Measurements from ENCODE around the gene TOR4A.
A peak's percentile ranks its signal among the peaks of the same experiment; 100 is the strongest.

Gene TOR4A

DNA sequence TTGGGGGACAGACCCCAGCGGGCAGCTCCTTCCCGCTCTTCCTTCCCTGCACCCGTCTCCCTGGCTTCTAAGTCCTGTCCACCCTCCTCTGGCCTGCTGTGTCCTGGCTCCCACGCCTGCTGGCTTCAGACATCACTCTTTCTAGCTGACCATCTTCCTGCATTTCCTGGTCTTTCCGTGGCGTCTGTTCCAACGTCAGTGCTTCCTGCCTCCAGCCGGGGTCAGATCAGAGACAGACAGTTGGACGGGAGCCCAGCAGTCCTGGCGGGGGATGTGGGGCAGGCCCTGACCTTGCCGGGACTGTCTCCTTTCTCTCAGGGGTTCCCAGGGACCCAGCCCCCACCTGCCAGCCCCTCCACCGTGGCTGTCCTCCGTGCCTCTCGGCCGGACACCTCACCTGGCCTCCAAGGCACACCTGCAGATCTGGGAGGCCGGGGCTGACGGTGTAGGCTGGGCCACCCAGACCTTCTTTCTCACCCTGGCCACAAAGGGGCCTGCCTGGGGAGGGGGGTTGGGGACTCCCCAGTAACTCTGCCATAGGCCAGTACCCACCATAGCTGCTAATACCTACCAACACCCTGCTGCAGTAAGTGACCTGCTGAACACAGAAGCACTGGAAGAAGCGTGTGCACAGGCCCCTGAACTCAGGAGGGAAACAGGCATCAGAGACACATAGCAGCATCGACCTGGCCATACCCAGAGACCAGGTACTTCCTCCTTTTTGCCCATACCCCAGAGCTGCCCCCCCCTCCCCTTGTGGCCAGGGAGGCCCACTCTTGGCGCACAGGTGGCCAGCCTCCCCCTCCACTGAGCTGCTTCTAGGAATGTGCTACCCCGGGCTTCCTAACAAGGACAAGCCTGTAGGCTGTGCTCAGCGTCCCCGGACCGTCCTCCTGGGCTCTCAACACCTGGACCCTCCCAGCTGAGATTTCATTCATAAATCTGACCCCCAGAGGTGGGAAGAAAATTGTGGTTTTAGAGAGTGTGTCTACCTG lies 19.4 kb downstream of the TOR4A start:
- H3K27ac ChIP-seq = peak overlapping the region; percentile 99
- TF ChIP-seq, protein P1, sequence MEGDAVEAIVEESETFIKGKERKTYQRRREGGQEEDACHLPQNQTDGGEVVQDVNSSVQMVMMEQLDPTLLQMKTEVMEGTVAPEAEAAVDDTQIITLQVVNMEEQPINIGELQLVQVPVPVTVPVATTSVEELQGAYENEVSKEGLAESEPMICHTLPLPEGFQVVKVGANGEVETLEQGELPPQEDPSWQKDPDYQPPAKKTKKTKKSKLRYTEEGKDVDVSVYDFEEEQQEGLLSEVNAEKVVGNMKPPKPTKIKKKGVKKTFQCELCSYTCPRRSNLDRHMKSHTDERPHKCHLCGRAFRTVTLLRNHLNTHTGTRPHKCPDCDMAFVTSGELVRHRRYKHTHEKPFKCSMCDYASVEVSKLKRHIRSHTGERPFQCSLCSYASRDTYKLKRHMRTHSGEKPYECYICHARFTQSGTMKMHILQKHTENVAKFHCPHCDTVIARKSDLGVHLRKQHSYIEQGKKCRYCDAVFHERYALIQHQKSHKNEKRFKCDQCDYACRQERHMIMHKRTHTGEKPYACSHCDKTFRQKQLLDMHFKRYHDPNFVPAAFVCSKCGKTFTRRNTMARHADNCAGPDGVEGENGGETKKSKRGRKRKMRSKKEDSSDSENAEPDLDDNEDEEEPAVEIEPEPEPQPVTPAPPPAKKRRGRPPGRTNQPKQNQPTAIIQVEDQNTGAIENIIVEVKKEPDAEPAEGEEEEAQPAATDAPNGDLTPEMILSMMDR (conservative IDR thresholded peaks at IDR 0.05) = no peak

DNA sequence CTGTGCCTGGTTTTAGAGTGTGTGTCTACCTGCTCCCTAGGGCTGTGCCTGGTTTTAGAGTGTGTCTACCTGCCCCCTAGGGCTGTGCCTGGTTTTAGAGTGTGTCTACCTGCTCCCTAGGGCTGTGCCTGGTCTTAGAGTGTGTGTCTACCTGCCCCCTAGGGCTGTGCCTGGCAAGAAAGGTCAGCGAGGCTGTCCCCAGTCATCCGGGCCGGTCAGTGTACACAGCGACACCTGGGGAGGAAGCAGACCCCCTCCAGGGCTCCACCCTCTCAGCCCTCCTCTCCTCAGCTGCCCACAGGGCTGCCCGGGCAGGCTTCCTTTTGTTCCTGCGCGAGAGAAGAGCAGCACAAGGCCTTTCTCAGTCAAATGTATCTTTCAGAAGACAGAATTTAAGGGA lies 20.4 kb downstream of the TOR4A start:
- TF ChIP-seq, protein P1 (conservative IDR thresholded peaks at IDR 0.05) = no peak
- peak overlapping the region; percentile 96 for H3K27ac ChIP-seq

DNA sequence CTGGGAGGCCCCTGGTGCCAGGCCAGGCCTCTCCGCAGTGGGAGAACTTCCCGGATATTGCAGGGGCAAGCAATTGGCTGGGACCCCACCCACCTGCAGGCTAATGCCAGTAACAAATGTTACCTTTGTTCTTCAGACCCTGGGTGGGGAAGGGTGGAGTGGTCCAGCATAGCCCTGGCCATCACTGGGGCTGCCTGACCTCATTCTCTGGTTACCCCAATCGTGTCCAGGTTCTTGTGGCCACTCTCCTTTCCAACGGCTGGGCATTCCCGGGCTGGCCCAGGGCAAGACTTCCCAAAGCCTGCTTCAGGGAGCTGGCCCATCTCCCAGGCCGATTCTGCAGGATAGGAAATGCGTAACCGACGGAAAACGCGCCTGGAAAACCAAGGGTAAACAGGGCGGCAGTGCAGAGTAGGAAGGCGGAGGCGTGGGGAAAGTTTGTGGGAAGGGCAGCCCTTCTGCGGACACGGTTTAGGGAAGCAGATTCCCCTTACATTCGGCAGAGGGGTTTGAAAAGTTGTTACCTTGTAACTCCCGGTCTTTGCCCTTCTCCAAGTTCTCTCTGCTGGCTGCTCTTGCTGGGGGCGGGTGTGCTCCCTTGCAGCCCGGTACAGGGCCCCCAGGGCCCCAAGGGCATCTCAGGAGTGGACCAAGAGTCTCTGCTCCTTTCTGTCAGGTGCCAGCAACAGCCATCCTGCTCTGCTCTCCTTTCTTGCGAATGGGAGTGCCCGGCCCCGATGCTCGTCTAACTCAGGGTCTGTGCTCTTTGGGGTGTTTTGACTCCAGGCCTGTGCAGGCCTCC lies 21.1 kb downstream of the TOR4A start:
- TF ChIP-seq, protein P1 (conservative IDR thresholded peaks at IDR 0.05) = no peak
- peak overlapping the region; percentile 96 for H3K27ac ChIP-seq

DNA sequence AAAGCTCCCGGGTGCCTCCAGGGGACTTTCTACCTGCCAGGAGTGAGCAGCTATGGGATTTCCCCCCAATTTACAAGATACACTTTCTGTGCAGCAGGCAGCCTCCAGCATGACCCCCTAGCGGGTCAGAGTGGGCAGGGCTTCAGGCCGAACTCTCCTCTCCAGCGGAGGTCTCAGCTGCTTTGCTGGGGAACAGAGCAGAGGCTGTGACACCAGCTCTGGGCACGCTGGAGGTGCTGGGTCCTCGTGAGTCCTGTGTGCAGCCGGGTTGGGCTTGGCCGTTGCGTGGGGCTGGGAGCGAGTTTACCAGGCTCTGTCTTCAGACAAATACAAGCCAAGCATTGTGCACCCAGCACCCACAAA lies 21.7 kb downstream of the TOR4A start:
- peak overlapping the region; percentile 96 for H3K27ac ChIP-seq

DNA sequence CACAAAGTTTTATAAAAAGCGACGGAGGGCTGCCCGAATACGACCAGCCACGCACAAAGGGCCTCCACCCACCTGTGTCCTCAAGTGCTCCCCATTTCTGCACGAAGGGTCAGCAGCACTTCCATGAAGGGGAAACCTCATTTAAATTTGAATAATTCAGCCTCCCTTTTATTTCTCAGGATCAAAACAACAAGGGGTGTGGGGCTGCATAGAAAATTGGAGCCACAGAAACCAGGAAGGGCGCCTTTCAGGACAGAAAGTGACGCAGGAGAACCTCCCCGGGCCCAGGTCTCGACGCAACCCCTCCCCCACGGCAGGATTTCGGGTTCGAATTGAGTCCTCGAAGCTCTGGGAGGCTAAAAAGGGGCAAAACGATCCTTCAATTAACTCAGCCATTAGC lies 22.4 kb downstream of the TOR4A start:
- H3K27ac ChIP-seq = peak overlapping the region; percentile 96

More for the DNA sequence above, 21.7 kb downstream of the TOR4A start:
- TF ChIP-seq, protein P1 (conservative IDR thresholded peaks at IDR 0.05) = no peak

DNA sequence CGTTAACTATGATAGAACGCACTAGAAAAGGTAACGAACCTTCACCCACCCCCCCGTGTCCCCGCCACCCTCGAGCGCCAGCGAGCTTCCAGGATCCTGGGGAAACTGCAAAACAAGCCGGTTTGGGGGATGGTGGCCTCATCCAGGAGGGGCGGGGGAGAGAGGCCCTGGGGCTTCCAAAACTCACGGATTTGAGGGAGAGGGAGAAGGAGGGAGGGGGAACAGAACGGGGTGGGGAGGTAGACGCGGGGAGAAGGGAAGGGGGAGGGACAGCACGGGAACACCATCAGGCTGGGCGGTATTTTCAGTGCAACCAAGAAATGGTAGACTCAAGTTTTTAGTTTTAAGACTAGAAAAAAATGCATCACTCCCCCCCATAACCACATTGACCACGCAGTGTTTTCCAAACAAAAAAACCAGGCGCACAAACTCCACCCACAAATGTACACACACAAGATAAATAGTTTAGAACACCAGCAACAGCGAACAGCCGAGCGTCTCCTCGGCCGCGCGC lies 23.1 kb downstream of the TOR4A start:
- TF ChIP-seq, protein P1 (conservative IDR thresholded peaks at IDR 0.05) = no peak
- H3K27ac ChIP-seq = peak overlapping the region; percentile 96

More for the DNA sequence above, 22.4 kb downstream of the TOR4A start:
- TF ChIP-seq, protein P1 (conservative IDR thresholded peaks at IDR 0.05) = no peak
